Fibroblast of lung (primary cell): ENCODE measurements around the gene LRRC3.

ENCODE experiments used
- EZH2 ChIP-seq: IDR thresholded peaks from 2 replicates; pipeline ENCODE4 v1.5.1; 2012; ENCODE audit warnings: low read length, control low read depth, mild to moderate bottlenecking; ENCODE audit errors: missing control alignments
- TF ChIP-seq, protein P1 (sequence below), 2 donors: IDR thresholded peaks in 1 of 2; conservative IDR thresholded peaks in 1 of 2; 1 replicate in 1 of 2; 2 replicates in 1 of 2; pipeline ENCODE4 v1.5.1; 2011 to 2012; ENCODE audit warnings: low read length in 2 of 2, control low read depth in 1 of 2, inconsistent platforms in 1 of 2, low read depth in 1 of 2, mild to moderate bottlenecking in 1 of 2

GRCh38 chr21:44438531-44439210 is 16.6 kb upstream of the LRRC3 start:
- TF ChIP-seq, protein P1, sequence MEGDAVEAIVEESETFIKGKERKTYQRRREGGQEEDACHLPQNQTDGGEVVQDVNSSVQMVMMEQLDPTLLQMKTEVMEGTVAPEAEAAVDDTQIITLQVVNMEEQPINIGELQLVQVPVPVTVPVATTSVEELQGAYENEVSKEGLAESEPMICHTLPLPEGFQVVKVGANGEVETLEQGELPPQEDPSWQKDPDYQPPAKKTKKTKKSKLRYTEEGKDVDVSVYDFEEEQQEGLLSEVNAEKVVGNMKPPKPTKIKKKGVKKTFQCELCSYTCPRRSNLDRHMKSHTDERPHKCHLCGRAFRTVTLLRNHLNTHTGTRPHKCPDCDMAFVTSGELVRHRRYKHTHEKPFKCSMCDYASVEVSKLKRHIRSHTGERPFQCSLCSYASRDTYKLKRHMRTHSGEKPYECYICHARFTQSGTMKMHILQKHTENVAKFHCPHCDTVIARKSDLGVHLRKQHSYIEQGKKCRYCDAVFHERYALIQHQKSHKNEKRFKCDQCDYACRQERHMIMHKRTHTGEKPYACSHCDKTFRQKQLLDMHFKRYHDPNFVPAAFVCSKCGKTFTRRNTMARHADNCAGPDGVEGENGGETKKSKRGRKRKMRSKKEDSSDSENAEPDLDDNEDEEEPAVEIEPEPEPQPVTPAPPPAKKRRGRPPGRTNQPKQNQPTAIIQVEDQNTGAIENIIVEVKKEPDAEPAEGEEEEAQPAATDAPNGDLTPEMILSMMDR (conservative IDR thresholded peaks at IDR 0.05 in 1 of 2, IDR thresholded peaks at IDR 0.05 in 1 of 2; ENCODE audit: low read depth in 1 of 2, low read length in 2 of 2), result no peak
- no peak for TF ChIP-seq EZH2
